D721Med (cell line): ENCODE results near the gene XYLT1.

Source experiments
- DNase-seq: peaks from one replicate; pipeline ENCODE4 v3.0.0; 2011; ENCODE audit warnings: low spot score; ENCODE audit not compliant: insufficient read length
- FAIRE-seq: peaks from 2 replicates; lab custom pipeline; 2011; peaks lifted over from hg19 to GRCh38; lab: Jason Lieb, UNC
- CTCF ChIP-seq: IDR thresholded peaks from 2 replicates; pipeline ENCODE4 v1.5.1; 2012; ENCODE audit warnings: mild to moderate bottlenecking, control low read depth; ENCODE audit not compliant: insufficient read depth; ENCODE audit errors: missing control alignments

Gene XYLT1

GRCh38 chr16:17224350-17224749 lies 246.4 kb downstream of the XYLT1 start:
- DNase-seq (no peak), FAIRE-seq (no peak)
- TF ChIP-seq CTCF, result no peak

GRCh38 chr16:17223576-17223975 lies 247.2 kb downstream of the XYLT1 start:
- no peak for TF ChIP-seq CTCF
- no peak for FAIRE-seq

GRCh38 chr16:17222871-17223401 lies 247.8 kb downstream of the XYLT1 start:
- no peak for DNase-seq
- TF ChIP-seq CTCF, result no peak
- FAIRE-seq, result no peak

More at GRCh38 chr16:17223576-17223975, 247.2 kb downstream of the XYLT1 start:
- no peak for DNase-seq

GRCh38 chr16:17219991-17220390 lies 250.8 kb downstream of the XYLT1 start:
- DNase-seq (no peak), FAIRE-seq (no peak)
- no peak for TF ChIP-seq CTCF

- no peak for FAIRE-seq
- no peak for TF ChIP-seq CTCF
- DNase-seq, result no peak
These were observed 254.8 kb downstream of the XYLT1 start for GRCh38 chr16:17215936-17216335.

- no peak for FAIRE-seq
- no peak for TF ChIP-seq CTCF
- no peak for DNase-seq
These were observed 255.5 kb downstream of the XYLT1 start for GRCh38 chr16:17215306-17215705.

GRCh38 chr16:17213974-17214373 lies 256.8 kb downstream of the XYLT1 start:
- no peak for TF ChIP-seq CTCF
- DNase-seq, result no peak
- FAIRE-seq, result no peak
